ENCODE results near the gene THPO.
"Not testable (repeated sequence)": the region's sequence is repeated elsewhere in the genome, so short reads cannot be mapped to it uniquely, and the experiment has no call there.

The THPO gene

DNA sequence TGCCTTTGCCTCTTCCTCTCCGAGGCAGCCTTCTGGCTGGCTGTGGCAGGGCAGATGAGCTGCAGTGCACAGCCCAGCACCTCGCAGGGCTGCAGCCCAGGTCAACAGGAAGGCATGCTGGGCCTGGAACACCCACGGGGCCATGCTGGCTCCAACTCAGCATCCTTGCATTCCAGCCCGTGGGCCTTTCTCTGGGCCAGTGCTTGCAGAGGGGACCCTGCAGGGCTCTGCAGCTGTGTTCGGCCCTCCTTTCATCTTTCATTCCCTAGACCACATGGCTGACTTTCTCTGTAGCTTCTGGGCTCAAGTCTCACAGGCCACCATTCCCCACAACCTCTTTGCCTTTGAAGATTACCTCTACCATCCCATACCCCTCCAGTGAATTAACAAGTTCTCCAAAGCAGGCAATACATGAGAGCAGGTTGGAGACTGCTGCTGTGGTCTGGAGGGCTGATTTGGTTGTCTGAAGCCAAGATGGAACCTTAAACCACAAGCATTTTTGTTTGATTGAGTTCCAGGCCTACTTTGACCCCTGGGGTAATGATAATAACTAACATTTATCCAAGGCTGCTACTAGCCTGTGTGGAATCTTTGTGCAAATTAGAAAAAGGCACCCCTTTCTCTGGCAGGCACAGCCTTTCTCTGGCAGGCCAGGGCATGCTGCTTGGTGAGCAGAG, 34.7 kb downstream of the THPO start:
- ATAC-seq = no peak
- TF ChIP-seq ISL1 (CRISPR knock-in tag; IDR thresholded peaks at IDR 0.05) (no peak), CSDC2 (CRISPR knock-in tag; IDR thresholded peaks at IDR 0.05) (no peak), ZFP3 (CRISPR knock-in tag; IDR thresholded peaks at IDR 0.05) (no peak)
- TF ChIP-seq, protein P1, sequence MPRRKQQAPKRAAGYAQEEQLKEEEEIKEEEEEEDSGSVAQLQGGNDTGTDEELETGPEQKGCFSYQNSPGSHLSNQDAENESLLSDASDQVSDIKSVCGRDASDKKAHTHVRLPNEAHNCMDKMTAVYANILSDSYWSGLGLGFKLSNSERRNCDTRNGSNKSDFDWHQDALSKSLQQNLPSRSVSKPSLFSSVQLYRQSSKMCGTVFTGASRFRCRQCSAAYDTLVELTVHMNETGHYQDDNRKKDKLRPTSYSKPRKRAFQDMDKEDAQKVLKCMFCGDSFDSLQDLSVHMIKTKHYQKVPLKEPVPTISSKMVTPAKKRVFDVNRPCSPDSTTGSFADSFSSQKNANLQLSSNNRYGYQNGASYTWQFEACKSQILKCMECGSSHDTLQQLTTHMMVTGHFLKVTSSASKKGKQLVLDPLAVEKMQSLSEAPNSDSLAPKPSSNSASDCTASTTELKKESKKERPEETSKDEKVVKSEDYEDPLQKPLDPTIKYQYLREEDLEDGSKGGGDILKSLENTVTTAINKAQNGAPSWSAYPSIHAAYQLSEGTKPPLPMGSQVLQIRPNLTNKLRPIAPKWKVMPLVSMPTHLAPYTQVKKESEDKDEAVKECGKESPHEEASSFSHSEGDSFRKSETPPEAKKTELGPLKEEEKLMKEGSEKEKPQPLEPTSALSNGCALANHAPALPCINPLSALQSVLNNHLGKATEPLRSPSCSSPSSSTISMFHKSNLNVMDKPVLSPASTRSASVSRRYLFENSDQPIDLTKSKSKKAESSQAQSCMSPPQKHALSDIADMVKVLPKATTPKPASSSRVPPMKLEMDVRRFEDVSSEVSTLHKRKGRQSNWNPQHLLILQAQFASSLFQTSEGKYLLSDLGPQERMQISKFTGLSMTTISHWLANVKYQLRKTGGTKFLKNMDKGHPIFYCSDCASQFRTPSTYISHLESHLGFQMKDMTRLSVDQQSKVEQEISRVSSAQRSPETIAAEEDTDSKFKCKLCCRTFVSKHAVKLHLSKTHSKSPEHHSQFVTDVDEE (CRISPR knock-in tag; IDR thresholded peaks at IDR 0.05) = no peak

DNA sequence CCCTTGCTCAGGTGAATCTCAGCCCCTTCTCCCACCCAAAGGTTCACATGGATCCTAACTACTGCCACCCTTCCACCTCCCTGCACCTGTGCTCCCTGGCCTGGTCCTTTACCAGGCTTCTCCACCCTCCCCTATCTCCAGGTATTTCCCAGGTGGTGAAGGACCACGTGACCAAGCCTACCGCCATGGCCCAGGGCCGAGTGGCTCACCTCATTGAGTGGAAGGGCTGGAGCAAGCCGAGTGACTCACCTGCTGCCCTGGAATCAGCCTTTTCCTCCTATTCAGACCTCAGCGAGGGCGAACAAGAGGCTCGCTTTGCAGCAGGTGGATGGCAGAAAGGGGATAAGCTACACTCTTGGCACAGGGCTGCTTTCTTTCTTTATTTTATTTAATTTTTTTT, 36.1 kb downstream of the THPO start:
- ATAC-seq = no peak
- no peak for TF ChIP-seq PPARA (CRISPR knock-in tag; IDR thresholded peaks at IDR 0.05; ENCODE audit: borderline replicate concordance)
- TF ChIP-seq, protein P2, sequence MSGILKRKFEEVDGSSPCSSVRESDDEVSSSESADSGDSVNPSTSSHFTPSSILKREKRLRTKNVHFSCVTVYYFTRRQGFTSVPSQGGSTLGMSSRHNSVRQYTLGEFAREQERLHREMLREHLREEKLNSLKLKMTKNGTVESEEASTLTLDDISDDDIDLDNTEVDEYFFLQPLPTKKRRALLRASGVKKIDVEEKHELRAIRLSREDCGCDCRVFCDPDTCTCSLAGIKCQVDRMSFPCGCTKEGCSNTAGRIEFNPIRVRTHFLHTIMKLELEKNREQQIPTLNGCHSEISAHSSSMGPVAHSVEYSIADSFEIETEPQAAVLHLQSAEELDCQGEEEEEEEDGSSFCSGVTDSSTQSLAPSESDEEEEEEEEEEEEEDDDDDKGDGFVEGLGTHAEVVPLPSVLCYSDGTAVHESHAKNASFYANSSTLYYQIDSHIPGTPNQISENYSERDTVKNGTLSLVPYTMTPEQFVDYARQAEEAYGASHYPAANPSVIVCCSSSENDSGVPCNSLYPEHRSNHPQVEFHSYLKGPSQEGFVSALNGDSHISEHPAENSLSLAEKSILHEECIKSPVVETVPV (CRISPR knock-in tag; IDR thresholded peaks at IDR 0.05) = no peak
- TF ChIP-seq, protein P3, sequence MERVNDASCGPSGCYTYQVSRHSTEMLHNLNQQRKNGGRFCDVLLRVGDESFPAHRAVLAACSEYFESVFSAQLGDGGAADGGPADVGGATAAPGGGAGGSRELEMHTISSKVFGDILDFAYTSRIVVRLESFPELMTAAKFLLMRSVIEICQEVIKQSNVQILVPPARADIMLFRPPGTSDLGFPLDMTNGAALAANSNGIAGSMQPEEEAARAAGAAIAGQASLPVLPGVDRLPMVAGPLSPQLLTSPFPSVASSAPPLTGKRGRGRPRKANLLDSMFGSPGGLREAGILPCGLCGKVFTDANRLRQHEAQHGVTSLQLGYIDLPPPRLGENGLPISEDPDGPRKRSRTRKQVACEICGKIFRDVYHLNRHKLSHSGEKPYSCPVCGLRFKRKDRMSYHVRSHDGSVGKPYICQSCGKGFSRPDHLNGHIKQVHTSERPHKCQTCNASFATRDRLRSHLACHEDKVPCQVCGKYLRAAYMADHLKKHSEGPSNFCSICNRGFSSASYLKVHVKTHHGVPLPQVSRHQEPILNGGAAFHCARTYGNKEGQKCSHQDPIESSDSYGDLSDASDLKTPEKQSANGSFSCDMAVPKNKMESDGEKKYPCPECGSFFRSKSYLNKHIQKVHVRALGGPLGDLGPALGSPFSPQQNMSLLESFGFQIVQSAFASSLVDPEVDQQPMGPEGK (CRISPR knock-in tag; IDR thresholded peaks at IDR 0.05; ENCODE audit: borderline replicate concordance) = no peak
- no peak for TF ChIP-seq SNAI2 (CRISPR knock-in tag; IDR thresholded peaks at IDR 0.05)
- no peak for TF ChIP-seq ISL1 (CRISPR knock-in tag; IDR thresholded peaks at IDR 0.05)
- TF ChIP-seq ARNTL (CRISPR knock-in tag; IDR thresholded peaks at IDR 0.05; ENCODE audit: borderline replicate concordance, low read depth) = no peak
- no peak for TF ChIP-seq RARB (CRISPR knock-in tag; IDR thresholded peaks at IDR 0.05)
- TF ChIP-seq ESRRG (CRISPR knock-in tag; IDR thresholded peaks at IDR 0.05) = no peak

DNA sequence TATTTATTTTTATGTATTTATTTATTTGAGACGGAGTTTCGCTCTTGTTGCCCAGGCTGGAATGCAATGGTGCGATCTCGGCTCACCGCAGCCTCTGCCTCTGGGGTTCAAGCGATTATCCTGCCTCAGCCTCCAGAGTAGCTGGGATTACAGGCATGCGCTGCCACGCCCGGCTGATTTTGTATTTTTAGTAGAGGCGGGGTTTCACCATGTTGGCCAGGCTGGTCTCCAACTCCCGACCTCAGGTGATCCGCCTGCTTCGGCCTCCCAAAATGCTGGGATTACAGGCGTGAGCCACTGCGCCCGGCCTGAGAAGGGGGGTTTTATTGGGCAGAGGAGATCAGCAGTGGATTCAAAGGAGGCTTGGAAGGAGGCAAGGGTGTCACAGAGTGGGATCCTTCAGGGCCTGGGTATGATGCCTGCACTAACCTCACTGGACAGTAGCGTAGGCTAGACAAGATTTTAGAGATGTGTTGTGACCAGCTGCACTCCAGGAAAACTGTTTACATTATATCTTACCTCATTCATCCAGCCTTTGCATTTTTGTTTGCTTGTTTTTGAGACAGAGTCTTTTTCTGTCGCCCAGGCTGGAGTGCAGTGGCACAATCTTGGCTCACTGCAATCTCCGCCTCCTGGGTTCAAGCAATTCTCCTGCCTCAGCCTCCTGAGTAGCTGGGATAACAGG, 38.4 kb downstream of the THPO start:
- ATAC-seq = not testable (repeated sequence)

DNA sequence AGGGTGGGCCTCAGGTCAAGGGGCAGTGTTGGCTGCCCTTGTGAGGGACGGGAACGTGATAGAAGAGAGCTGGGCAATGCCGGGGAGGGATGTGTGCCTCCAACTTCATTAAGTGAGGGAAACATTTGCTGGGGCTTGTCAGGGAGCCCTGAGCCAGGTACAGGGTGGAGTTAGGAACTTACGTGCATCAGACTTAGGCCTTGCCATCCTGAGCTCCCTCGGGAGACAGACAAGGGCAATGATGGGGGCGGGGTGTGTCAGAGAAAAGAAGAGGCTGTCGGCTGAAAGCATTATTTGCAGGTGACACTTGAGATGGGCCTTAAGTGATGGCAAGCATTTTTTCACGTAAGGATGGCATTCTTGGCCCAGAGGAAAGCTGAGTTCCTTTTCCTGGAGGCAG, 39.0 kb downstream of the THPO start:
- TF ChIP-seq ZNF565 (CRISPR knock-in tag; conservative IDR thresholded peaks at IDR 0.05; ENCODE audit: low read depth) (no peak), TOX (CRISPR knock-in tag; IDR thresholded peaks at IDR 0.05; ENCODE audit: borderline replicate concordance) (no peak), TCF4 (CRISPR knock-in tag; IDR thresholded peaks at IDR 0.05; ENCODE audit: borderline replicate concordance) (no peak), ZNF8 (CRISPR knock-in tag; IDR thresholded peaks at IDR 0.05) (no peak), GLIS3 (CRISPR knock-in tag; IDR thresholded peaks at IDR 0.05) (no peak)
- TF ChIP-seq, protein P4, sequence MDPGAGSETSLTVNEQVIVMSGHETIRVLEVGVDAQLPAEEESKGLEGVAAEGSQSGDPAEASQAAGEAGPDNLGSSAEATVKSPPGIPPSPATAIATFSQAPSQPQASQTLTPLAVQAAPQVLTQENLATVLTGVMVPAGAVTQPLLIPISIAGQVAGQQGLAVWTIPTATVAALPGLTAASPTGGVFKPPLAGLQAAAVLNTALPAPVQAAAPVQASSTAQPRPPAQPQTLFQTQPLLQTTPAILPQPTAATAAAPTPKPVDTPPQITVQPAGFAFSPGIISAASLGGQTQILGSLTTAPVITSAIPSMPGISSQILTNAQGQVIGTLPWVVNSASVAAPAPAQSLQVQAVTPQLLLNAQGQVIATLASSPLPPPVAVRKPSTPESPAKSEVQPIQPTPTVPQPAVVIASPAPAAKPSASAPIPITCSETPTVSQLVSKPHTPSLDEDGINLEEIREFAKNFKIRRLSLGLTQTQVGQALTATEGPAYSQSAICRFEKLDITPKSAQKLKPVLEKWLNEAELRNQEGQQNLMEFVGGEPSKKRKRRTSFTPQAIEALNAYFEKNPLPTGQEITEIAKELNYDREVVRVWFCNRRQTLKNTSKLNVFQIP (CRISPR knock-in tag; IDR thresholded peaks at IDR 0.05; ENCODE audit: borderline replicate concordance, low read depth) = no peak
- TF ChIP-seq, protein P5, sequence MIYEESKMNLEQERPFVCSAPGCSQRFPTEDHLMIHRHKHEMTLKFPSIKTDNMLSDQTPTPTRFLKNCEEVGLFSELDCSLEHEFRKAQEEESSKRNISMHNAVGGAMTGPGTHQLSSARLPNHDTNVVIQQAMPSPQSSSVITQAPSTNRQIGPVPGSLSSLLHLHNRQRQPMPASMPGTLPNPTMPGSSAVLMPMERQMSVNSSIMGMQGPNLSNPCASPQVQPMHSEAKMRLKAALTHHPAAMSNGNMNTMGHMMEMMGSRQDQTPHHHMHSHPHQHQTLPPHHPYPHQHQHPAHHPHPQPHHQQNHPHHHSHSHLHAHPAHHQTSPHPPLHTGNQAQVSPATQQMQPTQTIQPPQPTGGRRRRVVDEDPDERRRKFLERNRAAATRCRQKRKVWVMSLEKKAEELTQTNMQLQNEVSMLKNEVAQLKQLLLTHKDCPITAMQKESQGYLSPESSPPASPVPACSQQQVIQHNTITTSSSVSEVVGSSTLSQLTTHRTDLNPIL (CRISPR knock-in tag; IDR thresholded peaks at IDR 0.05; ENCODE audit: low read depth) = no peak
- no peak for ATAC-seq

Measured in SK-N-SH treated with all-trans-retinoic acid at 6 μM for 48 hours (cell line).